Measurements from ENCODE around the gene LAMC2. TPM values are rescaled to one million over a fixed set of nuclear protein-coding genes. Genes with fewer than 3 reads are reported as not detected.
A peak's percentile ranks its signal among the peaks of the same experiment; 100 is the strongest.

The LAMC2 gene
- total RNA-seq (10 to 100 TPM in 1 of 7 donors, 1 to 10 TPM in 5, under 1 TPM in 1; 0.56 to 33.7 (median 4.6) TPM), polyA plus RNA-seq (1 to 10 TPM in 1 of 2 donors, under 1 TPM in 1; 0.47 to 2.9 TPM)
- long read RNA-seq, donor 1, partial matches to known transcripts = 2 of 4 reads
- long read RNA-seq, donor 1, other reads (novel, unspliced or antisense) = 2 of 4 reads
- long read RNA-seq, donor 2, full-length matches to known transcripts = 1 of 1 reads
- long read RNA-seq, donor 2, partial matches to known transcripts = 0 of 1 reads
- long read RNA-seq, donor 2, other reads (novel, unspliced or antisense) = 0 of 1 reads
- long read RNA-seq, donor 3, full-length matches to known transcripts = 9 of 18 reads
- long read RNA-seq, donor 3, partial matches to known transcripts = 4 of 18 reads
- long read RNA-seq, donor 3, other reads (novel, unspliced or antisense) = 5 of 18 reads

- Histone ChIP-seq H3K4me1 (ENCODE audit: insufficient read depth) (no peaks in the 10 kb centered on the region), H3K9me3 (no peaks in the 10 kb centered on the region), H3K4me3 (peak within 1 kb of the TSS; percentile 25), H3K27ac (no peak within 1 kb of the TSS), H3K27me3 (no peaks in the 10 kb centered on the region), H3K36me3 (no peaks in the 10 kb centered on the region)
- peak in 2 of 3 donors; percentile 19 to 36 for TF ChIP-seq CTCF (IDR thresholded peaks at IDR 0.05)
- TF ChIP-seq POLR2A (IDR thresholded peaks at IDR 0.05) = no peak
- 8 to 11% (median 10%) methylated on average over 30 of the region's 30 CpGs for WGBS, 3 donors
- intact Hi-C loops (cut with DNase I) = no loop called here
- peak; percentile 33 to 68 (median 39) for DNase-seq
Observed at GRCh38 chr1:183185941-183186490, at the start of gene LAMC2. Gene LAMC2 (plus strand): TSS chr1:183186264. CDS start chr1:183186353, 89 bp downstream.

- H3K4me3 ChIP-seq = no peak overlapping the region
- no peaks in the 10 kb centered on the region for H3K9me3 ChIP-seq
- H3K27ac ChIP-seq = no peak overlapping the region
- no peak for DNase-seq
- TF ChIP-seq POLR2A (IDR thresholded peaks at IDR 0.05) (no peak), CTCF (IDR thresholded peaks at IDR 0.05) (no peak), EP300 (IDR thresholded peaks at IDR 0.05) (no peak)
- WGBS, 3 donors = 44 to 51% (median 44%) methylated on average over 3 of the region's 3 CpGs
- H3K27me3 ChIP-seq = no peaks in the 10 kb centered on the region
- H3K4me1 ChIP-seq (ENCODE audit: insufficient read depth) = peaks cover 3% of the 10 kb centered on the region
- intact Hi-C loops (cut with DNase I) = no loop called here
- no peaks in the 10 kb centered on the region for H3K36me3 ChIP-seq
Observed at GRCh38 chr1:183137782-183138181, 48.3 kb upstream of the LAMC2 start.

- intact Hi-C loops (cut with DNase I) = no loop called here
- H3K36me3 ChIP-seq = no peaks in the 10 kb centered on the region
- no peaks in the 10 kb centered on the region for H3K27me3 ChIP-seq
- no peak overlapping the region for H3K27ac ChIP-seq
- H3K4me1 ChIP-seq (ENCODE audit: insufficient read depth) = peaks cover 3% of the 10 kb centered on the region
- 78 to 81% (median 80%) methylated on average over 4 of the region's 4 CpGs for WGBS, 3 donors
- TF ChIP-seq POLR2A (IDR thresholded peaks at IDR 0.05) (no peak), EP300 (IDR thresholded peaks at IDR 0.05) (no peak)
- no peaks in the 10 kb centered on the region for H3K9me3 ChIP-seq
- no peak overlapping the region for H3K4me3 ChIP-seq
- DNase-seq = no peak
Observed at GRCh38 chr1:183138301-183138700, 47.8 kb upstream of the LAMC2 start.

- no peaks in the 10 kb centered on the region for H3K27me3 ChIP-seq
- peaks cover 3% of the 10 kb centered on the region for H3K4me1 ChIP-seq (ENCODE audit: insufficient read depth)
- 39 to 51% (median 41%) methylated on average over 4 of the region's 4 CpGs for WGBS, 3 donors
- H3K9me3 ChIP-seq = no peaks in the 10 kb centered on the region
- no peak for DNase-seq
- H3K4me3 ChIP-seq = no peak overlapping the region
- H3K27ac ChIP-seq = no peak overlapping the region
- H3K36me3 ChIP-seq = no peaks in the 10 kb centered on the region
- no peak for TF ChIP-seq POLR2A (IDR thresholded peaks at IDR 0.05)
- TF ChIP-seq CTCF (IDR thresholded peaks at IDR 0.05) = no peak
- no peak for TF ChIP-seq EP300 (IDR thresholded peaks at IDR 0.05)
- intact Hi-C loops (cut with DNase I) = no loop called here
Observed at GRCh38 chr1:183139281-183139942, 46.7 kb upstream of the LAMC2 start.

All from ovary (tissue), 10 donors.